MCF 10A (cell line): Measurements from ENCODE around the gene HSD11B1L. TPM values are rescaled to one million over a fixed set of nuclear protein-coding genes. Genes with fewer than 3 reads are reported as not detected.

Experiments used
- BruUV-seq: library from RNA; stranded (reverse); fragments of 400-500 nt; replicated peaks from 2 replicates; lab custom pipeline; 2021; lab: Mats Ljungman, UMichigan
- CTCF ChIA-PET: fragments of 300-600 bp; sonication (Branson Sonifier 250); formaldehyde crosslinking; extraction: SDS; loops from one replicate; lab custom pipeline; 2021; ENCODE audit warnings: antibody characterized with exemption, inconsistent platforms; lab: Yijun Ruan, JAX
- POLR2A ChIA-PET: fragments of 300-600, 350-650 bp; sonication (Branson Sonifier 250); formaldehyde crosslinking; extraction: SDS; loops from one replicate; lab custom pipeline; 2020; ENCODE audit warnings: antibody characterized with exemption, inconsistent platforms; lab: Yijun Ruan, JAX
- DNase-seq: peaks from one replicate; pipeline ENCODE4 v3.0.0-alpha.2; 2018; ENCODE audit not compliant: unreplicated experiment
- H3K27ac Mint-ChIP-seq: one replicate; pipeline ENCODE4 v1.8.0; 2022; ENCODE audit warnings: mild to moderate bottlenecking, low read depth, mixed read lengths; ENCODE audit not compliant: unreplicated experiment
- H3K27me3 Mint-ChIP-seq: one replicate; pipeline ENCODE4 v1.8.0; 2022; ENCODE audit warnings: mixed read lengths; ENCODE audit not compliant: insufficient read depth, unreplicated experiment
- H3K36me3 Mint-ChIP-seq: one replicate; pipeline ENCODE4 v1.8.0; 2022; ENCODE audit warnings: mild to moderate bottlenecking, moderate library complexity, mixed read lengths; ENCODE audit not compliant: insufficient read depth, unreplicated experiment
- H3K4me1 Mint-ChIP-seq: one replicate; pipeline ENCODE4 v1.8.0; 2022; ENCODE audit warnings: mixed read lengths; ENCODE audit not compliant: insufficient read depth, unreplicated experiment
- H3K4me3 Mint-ChIP-seq: one replicate; pipeline ENCODE4 v1.8.0; 2022; ENCODE audit warnings: mild to moderate bottlenecking, moderate library complexity, mixed read lengths; ENCODE audit not compliant: unreplicated experiment
- H3K9me3 Mint-ChIP-seq: one replicate; pipeline ENCODE4 v1.8.0; 2022; ENCODE audit warnings: mixed read lengths; ENCODE audit not compliant: unreplicated experiment
- CTCF ChIP-seq: fragments of 200-600 bp; IDR thresholded peaks from one replicate; pipeline ENCODE4 v1.8.0; 2022; ENCODE audit warnings: antibody characterized with exemption, mild to moderate bottlenecking; ENCODE audit not compliant: unreplicated experiment
- intact Hi-C: fragments of 100-400 bp; cut with micrococcal nuclease; formaldehyde crosslinking; loops from 2 replicates; pipeline ENCODE4 v1.14.1; 2022
- total RNA-seq: library from RNA; stranded (reverse); gene quantifications from 2 replicates; pipeline ENCODE4 v1.2.3, GENCODE V29; 2022

The HSD11B1L gene
- total RNA-seq, 1 experiment from 2014 or later = 5.5 TPM

DNA sequence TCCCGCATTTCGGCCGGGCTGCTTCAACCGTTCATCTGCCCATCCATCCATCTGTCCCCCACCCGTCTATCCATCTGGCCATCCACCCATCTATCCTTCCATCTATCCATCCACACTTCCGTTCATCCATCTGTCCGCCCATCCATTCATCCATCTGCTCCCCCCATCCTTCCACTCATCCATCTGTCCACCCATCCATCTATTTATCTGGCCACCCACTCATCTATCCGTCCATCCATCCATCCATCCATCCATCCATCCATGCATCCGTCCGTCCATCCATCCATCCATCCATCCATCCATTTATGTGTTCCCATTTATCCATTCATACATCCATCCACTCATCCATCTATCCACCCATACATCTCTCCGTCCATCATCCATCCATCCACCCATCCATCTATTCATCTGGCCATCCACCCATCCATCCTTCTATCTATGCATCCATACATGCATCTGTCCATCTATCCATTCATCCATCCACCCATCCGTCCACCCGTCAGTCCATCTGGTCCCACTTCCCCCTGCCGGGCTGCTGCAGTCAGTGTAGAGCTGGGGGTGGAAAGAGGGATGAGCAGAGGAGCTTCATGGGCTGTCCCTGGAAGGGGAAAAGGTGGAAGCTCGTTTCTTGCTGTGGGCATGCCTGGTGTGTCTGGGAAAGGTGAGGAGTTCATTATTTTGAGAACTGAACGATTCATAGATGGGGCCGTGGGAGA is 722 bp downstream of the HSD11B1L start:
- CTCF ChIA-PET = no interaction called here
- intact Hi-C loops = no loop called here

DNA sequence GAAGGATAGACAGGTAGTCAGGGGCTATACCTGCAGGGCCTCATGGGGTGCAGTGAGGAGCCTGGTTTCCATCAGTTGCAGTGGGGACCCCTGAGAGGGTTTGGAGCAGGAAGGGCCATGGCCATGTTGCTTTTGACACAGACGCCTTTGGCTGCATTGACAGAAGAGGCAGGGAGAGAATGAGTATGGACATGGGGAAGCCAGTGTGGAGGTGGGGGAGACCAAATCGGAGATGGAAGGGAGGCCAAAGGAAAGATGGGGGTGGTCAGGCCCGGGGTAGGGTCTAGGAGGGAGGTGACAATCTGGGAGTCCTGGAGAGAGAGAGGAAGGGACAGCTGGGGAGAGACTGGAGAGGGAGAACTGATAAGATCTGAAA is 1.3 kb downstream of the HSD11B1L start:
- intact Hi-C loops = no loop called here
- no peaks in the 10 kb centered on the region for H3K36me3 Mint-ChIP-seq
- no peak for DNase-seq
- POLR2A ChIA-PET = interaction anchor here (0.7 to 1.7 kb wide), 5 partner anchors 8 to 634 kb away, joined by 3 to 7 read pairs (median 6); partner anchors contain the start of genes CATSPERD, LONP1, RPL36 and SAFB
- CTCF ChIA-PET = no interaction called here
- peak overlapping the region; percentile 76 for H3K4me3 Mint-ChIP-seq
- H3K4me1 Mint-ChIP-seq = peaks cover 26% of the 10 kb centered on the region
- peak overlapping the region; percentile 32 for H3K27ac Mint-ChIP-seq
- no peaks in the 10 kb centered on the region for H3K9me3 Mint-ChIP-seq
- TF ChIP-seq CTCF = no peak
- no TSS peak for BruUV-seq
- no peaks in the 10 kb centered on the region for H3K27me3 Mint-ChIP-seq

More for the DNA sequence above, 722 bp downstream of the HSD11B1L start:
- POLR2A ChIA-PET = interaction anchor here (0.7 to 1.7 kb wide), 4 partner anchors 8 to 634 kb away, joined by 3 to 7 read pairs (median 4); partner anchors contain the start of genes CATSPERD, LONP1 and RPL36
- TF ChIP-seq CTCF = no peak
- DNase-seq = no peak
- BruUV-seq = no TSS peak
- H3K36me3 Mint-ChIP-seq = no peaks in the 10 kb centered on the region
- H3K4me1 Mint-ChIP-seq = peaks cover 26% of the 10 kb centered on the region
- H3K27ac Mint-ChIP-seq = peak overlapping the region; percentile 32
- H3K27me3 Mint-ChIP-seq = no peaks in the 10 kb centered on the region
- no peaks in the 10 kb centered on the region for H3K9me3 Mint-ChIP-seq
- peak overlapping the region; percentile 76 for H3K4me3 Mint-ChIP-seq

GRCh38 chr19:5683177-5683886 is 2.5 kb downstream of the HSD11B1L start:
- TF ChIP-seq CTCF = no peak
- CTCF ChIA-PET = interaction anchor here (0.5 to 0.6 kb wide), 4 partner anchors 48 to 1236 kb away, joined by 3 read pairs; no protein-coding TSS in a partner anchor
- Mint-ChIP-seq H3K27ac (no peak overlapping the region), H3K4me1 (peaks cover 26% of the 10 kb centered on the region), H3K9me3 (no peaks in the 10 kb centered on the region), H3K4me3 (no peak overlapping the region), H3K36me3 (no peaks in the 10 kb centered on the region), H3K27me3 (no peaks in the 10 kb centered on the region)
- no TSS peak for BruUV-seq
- DNase-seq = no peak
- intact Hi-C loops = no loop called here
- POLR2A ChIA-PET = interaction anchor here (1.0 to 1.2 kb wide), 2 partner anchors 37 to 61 kb away, joined by 3 to 6 read pairs; partner anchors contain the start of genes CATSPERD, LONP1, SAFB and SAFB2
